Measurements from ENCODE around the gene ZNF791.

GRCh38 chr19:12675399-12675798, 64.7 kb downstream of the ZNF791 start:
- TF ChIP-seq FOXA1 (IDR thresholded peaks at IDR 0.05) (no peak), TAF1 (conservative IDR thresholded peaks at IDR 0.05) (no peak), YY1 (IDR thresholded peaks at IDR 0.05) (no peak)
- TF ChIP-seq, protein P1, sequence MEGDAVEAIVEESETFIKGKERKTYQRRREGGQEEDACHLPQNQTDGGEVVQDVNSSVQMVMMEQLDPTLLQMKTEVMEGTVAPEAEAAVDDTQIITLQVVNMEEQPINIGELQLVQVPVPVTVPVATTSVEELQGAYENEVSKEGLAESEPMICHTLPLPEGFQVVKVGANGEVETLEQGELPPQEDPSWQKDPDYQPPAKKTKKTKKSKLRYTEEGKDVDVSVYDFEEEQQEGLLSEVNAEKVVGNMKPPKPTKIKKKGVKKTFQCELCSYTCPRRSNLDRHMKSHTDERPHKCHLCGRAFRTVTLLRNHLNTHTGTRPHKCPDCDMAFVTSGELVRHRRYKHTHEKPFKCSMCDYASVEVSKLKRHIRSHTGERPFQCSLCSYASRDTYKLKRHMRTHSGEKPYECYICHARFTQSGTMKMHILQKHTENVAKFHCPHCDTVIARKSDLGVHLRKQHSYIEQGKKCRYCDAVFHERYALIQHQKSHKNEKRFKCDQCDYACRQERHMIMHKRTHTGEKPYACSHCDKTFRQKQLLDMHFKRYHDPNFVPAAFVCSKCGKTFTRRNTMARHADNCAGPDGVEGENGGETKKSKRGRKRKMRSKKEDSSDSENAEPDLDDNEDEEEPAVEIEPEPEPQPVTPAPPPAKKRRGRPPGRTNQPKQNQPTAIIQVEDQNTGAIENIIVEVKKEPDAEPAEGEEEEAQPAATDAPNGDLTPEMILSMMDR (IDR thresholded peaks at IDR 0.05; ENCODE audit: low read depth, low read length, missing input control), result no peak
